ENCODE results near the gene SP100.
"Not testable (repeated sequence)": the region's sequence is repeated elsewhere in the genome, so short reads cannot be mapped to it uniquely, and the experiment has no call there.

SP100 gene

DNA sequence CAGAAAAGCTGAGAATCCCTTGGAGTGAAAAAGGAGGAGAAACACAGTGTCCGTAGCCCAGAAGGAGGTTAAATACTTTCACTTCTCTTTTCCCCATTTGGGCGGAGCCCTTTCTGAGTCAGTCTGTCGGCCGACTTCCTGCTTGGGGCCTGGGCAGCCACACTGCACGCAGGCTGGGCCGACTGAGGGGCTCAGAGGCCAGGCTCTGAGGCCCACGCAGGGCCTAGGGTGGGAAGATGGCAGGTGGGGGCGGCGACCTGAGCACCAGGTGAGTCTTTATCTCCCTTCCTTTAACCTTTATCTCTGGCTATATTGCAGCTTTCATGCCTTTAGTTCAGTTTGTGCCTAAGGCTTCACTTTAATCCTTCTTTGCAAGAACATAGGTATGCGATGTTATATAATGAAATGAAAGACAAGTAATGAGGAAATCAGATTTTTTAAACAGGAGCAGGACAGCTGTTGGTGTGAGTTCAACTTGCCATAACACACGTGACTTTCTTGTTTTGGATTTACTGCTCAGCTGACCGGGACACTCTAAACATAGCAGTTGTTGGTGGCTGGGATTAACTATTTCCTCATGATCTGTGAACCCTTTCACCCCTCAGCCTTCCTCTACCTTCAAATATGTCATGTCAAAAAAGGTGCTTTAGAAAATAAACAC, at the start of gene SP100:
SP100 (plus strand) TSS at position 141 of the 661 bp plus-strand sequence; CDS start at position 237, 96 bp downstream.
- TF ChIP-seq CTCF (IDR thresholded peaks at IDR 0.05; ENCODE audit: insufficient read depth, missing control alignments): no peak
- no peak for FAIRE-seq
- DNase-seq (ENCODE audit: insufficient read length, low spot score): no peak

DNA sequence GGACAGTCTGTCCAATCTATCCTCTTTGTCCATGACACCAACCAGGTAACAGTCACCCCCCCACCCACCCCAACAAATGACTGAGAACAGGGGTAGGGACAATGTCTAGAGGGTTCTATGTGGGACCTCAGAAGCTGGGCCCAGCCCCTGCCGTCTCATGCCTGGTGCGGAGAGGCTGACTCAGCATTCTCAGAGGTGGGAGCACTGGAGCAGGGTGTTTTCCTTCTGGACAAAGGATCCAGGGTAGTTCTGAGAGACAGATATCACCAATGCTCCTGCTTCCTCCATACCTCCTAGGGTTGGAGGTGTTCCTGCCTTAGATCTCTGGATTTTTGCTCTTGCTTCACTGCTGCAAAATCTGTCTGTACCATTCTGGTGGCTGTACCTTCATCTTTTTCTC, 33.9 kb upstream of the SP100 start:
- no peak for DNase-seq (ENCODE audit: insufficient read length, low spot score)
- no peak for FAIRE-seq
- TF ChIP-seq CTCF (IDR thresholded peaks at IDR 0.05; ENCODE audit: insufficient read depth, missing control alignments): no peak

DNA sequence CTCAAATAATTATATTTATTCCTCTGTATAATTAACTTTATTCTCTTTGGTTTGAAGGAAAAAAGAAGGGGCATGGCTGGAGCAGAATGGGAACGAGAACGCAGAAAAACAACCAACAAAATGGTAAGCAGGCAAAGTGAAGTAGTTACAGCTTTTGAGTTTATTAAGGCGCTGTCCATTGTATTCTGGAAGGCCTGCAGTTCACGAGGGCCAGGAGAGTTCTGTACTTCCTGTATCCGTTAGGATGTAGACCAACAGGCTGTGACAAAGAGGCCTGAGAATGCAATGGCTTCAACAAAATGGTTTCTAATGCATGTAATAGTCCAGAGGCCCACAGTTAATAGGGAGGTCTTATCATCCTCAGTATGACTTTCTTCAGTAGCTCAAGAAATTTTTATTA, 32.5 kb upstream of the SP100 start:
- FAIRE-seq (no peak), DNase-seq (ENCODE audit: insufficient read length, low spot score) (no peak)
- TF ChIP-seq CTCF (IDR thresholded peaks at IDR 0.05; ENCODE audit: insufficient read depth, missing control alignments): no peak

GRCh38 chr2:230384986-230385385, 31.0 kb upstream of the SP100 start:
- no peak for TF ChIP-seq CTCF (IDR thresholded peaks at IDR 0.05; ENCODE audit: insufficient read depth, missing control alignments)
- no peak for DNase-seq (ENCODE audit: insufficient read length, low spot score)
- no peak for FAIRE-seq

GRCh38 chr2:230394301-230394700, 21.7 kb upstream of the SP100 start:
- no peak for DNase-seq (ENCODE audit: insufficient read length, low spot score)
- no peak for TF ChIP-seq CTCF (IDR thresholded peaks at IDR 0.05; ENCODE audit: insufficient read depth, missing control alignments)
- no peak for FAIRE-seq

- FAIRE-seq; DNase-seq (ENCODE audit: insufficient read length, low spot score): not testable (repeated sequence)
Observed at GRCh38 chr2:230398698-230399097, 17.3 kb upstream of the SP100 start.

- FAIRE-seq: no peak
- TF ChIP-seq CTCF (IDR thresholded peaks at IDR 0.05; ENCODE audit: insufficient read depth, missing control alignments): no peak
Observed at GRCh38 chr2:230400041-230400440, 16.0 kb upstream of the SP100 start.

DNA sequence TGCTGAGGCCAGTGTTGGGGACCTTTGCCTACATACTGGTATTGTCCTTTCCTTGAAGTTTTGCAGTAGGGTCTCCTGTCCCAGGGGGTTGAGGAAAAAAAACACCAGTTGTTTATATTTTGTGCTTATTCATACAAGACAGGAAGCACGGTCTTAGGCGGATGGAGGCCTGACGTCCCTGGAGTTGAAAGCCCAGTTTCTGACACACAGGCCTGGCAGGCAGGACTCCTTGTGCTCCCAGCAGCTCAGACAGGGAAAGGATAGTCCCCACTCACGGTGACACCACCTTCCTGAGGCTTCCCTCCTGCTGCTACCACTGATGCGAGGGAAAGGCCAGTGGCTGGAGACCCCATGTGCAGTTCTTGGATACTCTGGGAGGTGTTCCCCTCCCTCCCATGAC, 15.5 kb upstream of the SP100 start:
- no peak for TF ChIP-seq CTCF (IDR thresholded peaks at IDR 0.05; ENCODE audit: insufficient read depth, missing control alignments)
- FAIRE-seq: no peak
- DNase-seq (ENCODE audit: insufficient read length, low spot score): no peak

More at GRCh38 chr2:230400041-230400440, 16.0 kb upstream of the SP100 start:
- DNase-seq (ENCODE audit: insufficient read length, low spot score): no peak

GRCh38 chr2:230401026-230401425, 15.0 kb upstream of the SP100 start:
- not testable (repeated sequence) for FAIRE-seq; DNase-seq (ENCODE audit: insufficient read length, low spot score)
